Gastroesophageal sphincter (tissue), 3 donors: Measurements from ENCODE around the gene IDH3G.

Experiments
- CTCF ChIP-seq, 4 experiments: fragments of 200-600 bp in 2 of 4; fragments of 450-650 bp in 2 of 4; sonication (generic) in 1 of 4; IDR thresholded peaks; one replicate each; pipeline ENCODE4 v1.5.1; 2017 to 2019; ENCODE audit warnings: antibody characterized with exemption in 4 of 4, mild to moderate bottlenecking in 2 of 4, moderate library complexity in 2 of 4
- EP300 ChIP-seq: sonication (generic); formaldehyde crosslinking; IDR thresholded peaks from one replicate; pipeline ENCODE4 v1.6.1; 2017; ENCODE audit warnings: antibody characterized with exemption, mild to moderate bottlenecking
- POLR2AphosphoS5 ChIP-seq: sonication (generic); formaldehyde crosslinking; IDR thresholded peaks from one replicate; pipeline ENCODE4 v1.6.1; 2017; ENCODE audit warnings: antibody characterized with exemption

- TF ChIP-seq CTCF (IDR thresholded peaks at IDR 0.05) (no peak), EP300 (no peak), POLR2AphosphoS5 (peak; percentile 32)
Observed at GRCh38 chrX:153794018-153794896, at the start of gene IDH3G, which contains the start of gene SSR4.
